GM19240 (cell line): ENCODE data around the gene CALM3.
A peak's percentile ranks its signal among the peaks of the same experiment; 100 is the strongest.
"Not testable (repeated sequence)": the region's sequence is repeated elsewhere in the genome, so short reads cannot be mapped to it uniquely, and the experiment has no call there.

ENCODE experiments used
- DNase-seq: peaks from one replicate; pipeline ENCODE4 v3.0.0; 2011; ENCODE audit warnings: low spot score; ENCODE audit not compliant: insufficient read length

The CALM3 gene

DNA sequence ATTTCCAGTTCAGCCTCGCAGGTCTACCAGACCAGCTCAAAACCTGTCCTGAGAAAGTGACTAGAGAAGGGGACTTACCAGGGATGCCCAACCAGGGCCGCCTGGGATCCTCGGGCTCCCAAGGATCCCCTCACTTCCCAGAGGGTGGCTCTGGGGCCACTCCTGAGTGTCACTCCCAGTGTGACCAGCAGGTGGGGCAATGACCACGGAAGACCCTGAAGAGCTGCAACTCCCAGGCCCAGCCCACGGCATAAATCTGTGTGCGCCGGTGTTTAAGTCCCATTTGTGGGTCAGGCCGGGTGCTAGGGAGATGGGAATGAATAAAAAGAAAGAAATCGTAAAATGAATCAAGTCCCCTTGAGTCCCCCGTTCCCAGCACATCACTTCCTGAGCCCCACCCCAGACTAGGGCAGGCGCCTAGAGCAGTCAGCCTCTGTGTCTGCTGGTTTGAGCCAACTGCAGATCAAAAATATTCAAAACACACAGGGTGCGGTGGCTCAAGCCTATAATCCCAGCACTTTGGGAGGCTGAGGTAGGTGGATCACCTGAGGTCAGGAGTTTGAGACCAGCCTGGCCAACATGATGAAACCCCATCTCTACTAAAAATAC lies 13.1 kb downstream of the CALM3 start:
- DNase-seq, result peak; percentile 64

GRCh38 chr19:46615966-46616365 lies 14.8 kb downstream of the CALM3 start:
- DNase-seq, result no peak

DNA sequence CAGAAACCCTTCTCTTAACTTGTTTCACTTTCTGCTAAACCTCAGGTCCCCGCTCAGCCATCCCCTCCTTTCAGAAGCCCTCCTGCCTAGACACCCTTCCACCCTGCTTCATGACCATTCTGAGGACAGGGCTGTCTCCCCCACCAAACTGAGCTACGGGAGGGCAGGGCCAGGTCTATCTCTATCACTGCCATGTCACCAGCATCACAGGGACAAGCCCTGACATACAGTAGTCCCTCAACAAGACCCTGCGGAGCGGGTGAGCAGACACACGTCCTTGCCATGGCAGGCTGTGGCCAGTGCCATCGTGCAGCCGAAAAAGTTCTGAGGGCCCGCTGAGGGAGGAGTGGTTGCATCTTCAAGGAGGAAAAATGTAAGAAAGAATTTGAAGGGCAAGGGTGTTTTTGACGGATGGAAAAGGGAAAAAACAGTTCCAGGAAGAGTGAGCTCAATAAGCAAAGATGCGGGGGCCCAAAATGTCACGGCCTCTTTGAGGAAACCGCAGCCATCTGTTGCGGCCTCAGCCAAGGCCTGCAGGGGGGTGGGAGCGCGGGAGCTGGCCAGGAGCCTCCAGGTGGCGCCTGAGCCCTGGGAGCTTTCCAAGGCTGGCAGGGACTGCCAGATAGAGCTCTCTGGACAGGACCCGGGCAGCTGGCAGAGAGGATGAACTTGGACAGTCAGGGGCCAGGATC lies 15.6 kb downstream of the CALM3 start:
- no peak for DNase-seq

- DNase-seq, result no peak
Observed at GRCh38 chr19:46617601-46618000, 16.5 kb downstream of the CALM3 start.

- no peak for DNase-seq
Observed at GRCh38 chr19:46618670-46619231, 17.6 kb downstream of the CALM3 start.

- no peak for DNase-seq
Observed at GRCh38 chr19:46620267-46620666, 19.1 kb downstream of the CALM3 start.

DNA sequence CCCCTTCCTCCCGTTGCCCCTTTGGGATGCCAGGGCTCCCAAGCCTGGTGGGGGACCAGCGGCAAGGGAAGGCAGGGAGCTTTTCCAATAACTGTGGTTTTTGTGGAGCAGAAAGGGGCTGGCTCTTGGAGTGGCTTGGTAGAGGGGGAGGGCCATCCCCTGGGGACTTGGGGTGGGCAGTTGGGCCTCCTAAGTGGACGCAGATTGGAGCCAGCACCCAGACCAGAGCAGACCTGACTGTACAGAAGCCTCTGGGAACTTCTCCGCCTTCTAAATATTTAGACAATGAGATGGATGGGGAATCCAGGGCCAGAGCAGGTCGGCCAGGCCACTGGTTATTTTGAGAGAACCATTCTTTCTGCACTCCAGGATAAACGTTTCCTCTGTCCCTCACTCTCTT lies 19.6 kb downstream of the CALM3 start:
- no peak for DNase-seq

DNA sequence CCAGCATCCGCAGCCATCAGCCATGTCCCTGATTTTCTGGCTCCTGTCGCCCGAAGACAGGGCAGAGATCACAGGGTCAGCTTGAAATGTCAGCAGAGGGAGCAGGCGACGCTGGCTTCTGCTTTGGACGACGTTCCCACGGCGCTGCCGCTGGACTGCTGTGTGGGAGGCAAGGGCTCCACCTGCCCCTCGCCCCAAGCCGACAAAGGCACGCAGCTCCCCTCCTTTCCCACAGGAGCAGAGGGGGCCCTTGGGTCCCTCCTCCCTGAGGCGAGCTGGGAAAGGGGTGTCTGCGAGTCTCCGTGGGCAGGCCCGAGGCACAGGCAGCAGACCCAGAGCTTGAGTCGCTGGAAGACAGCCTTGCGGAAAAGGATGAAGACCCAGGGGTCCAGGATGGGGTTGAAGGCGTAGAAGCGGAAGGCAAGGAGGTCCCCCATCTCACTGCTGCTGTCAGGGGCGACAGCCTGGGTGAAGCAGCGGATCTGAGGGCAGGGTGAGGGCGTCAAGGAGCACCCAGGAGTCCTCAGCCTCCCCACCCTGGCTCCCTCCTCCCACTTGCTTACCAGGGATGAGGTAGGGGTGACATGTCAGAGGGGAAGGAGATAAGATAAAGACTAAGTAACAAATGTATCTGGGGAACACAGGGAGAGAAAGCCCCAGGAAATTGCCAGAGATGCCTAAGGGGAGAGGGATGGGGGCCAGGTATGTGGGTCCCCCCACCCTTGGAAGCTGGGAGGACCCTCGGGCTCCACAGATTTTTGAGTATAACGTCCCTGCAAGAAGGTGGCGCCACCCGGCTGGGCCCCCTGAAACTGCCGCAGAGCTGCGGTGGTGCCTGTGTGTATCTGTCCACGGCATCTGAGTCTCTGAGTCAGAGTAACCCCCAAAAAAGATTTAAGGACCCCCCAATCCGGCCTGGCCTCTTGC lies 20.3 kb downstream of the CALM3 start:
- no peak for DNase-seq

- DNase-seq, result no peak
Observed at GRCh38 chr19:46622118-46622446, 21.0 kb downstream of the CALM3 start.

GRCh38 chr19:46623915-46624502 lies 22.9 kb downstream of the CALM3 start:
- DNase-seq, result no peak

GRCh38 chr19:46624958-46625661 lies 24.0 kb downstream of the CALM3 start, which contains the start of gene PTGIR:
PTGIR (minus strand) TSS chr19:46625089; CDS start chr19:46624225, 864 bp downstream.
- DNase-seq, result no peak

DNA sequence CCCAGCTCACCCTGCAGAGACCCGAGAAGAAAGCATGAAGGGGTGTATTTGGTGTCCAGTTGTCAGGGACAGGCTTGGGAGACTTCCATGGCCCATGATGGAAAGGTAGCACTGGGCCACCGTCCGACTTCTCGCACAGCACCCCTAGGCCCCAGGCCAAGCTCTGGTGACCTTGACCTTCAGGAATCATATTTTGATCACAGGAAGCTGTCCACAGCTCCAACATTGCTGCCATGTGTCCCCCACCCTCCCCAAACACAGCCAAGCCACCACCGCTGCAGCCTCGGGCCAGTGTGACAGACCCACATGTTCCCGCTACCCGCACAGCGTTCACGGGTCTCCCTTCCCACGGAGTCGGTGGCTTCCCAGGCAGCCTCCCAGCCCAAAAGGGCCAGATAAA lies 24.6 kb downstream of the CALM3 start:
- DNase-seq, result no peak

- DNase-seq, result no peak
Observed at GRCh38 chr19:46626446-46626845, 25.3 kb downstream of the CALM3 start.

DNA sequence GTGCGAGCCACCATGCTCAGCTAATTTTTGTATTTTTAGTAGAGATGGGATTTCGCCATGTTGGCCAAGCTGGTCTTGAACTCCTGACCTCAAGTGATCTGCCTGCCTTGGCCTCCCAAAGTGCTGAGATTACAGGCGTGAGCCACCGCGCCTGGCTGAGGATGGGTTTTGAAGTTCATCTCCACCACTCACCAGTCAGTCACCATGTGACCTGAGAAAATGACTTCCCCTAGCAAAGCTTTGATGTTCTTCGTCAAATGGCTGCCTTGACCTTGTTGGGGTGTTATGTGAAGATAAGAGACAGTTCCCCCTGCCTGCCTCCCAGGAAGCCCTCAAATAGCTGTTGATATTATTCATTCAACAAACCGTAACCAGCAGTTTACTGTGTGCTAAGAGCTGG lies 27.8 kb downstream of the CALM3 start:
- not testable (repeated sequence) for DNase-seq

DNA sequence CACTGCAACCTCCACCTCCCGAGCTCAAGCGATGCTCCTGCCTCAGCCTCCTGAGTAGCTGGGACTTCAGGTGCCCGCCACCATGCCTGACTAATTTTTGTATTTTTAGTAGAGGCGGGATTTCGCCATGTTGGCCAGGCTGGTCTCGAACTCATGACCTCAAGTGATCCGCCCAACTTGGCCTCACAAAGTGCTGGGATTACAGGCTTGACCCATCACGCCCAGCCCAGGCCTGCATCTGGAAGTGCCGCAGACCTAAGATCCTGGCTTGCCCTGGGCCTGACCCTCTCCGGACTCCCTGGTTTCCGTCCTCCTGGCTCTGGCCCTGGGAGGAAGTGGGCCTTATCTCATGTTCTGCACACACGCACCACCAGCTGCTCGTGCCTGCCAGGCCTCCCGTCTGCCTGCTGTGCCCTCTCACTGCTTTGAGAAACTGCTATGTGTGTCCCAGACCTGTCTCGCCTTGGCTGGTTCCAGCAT lies 28.5 kb downstream of the CALM3 start:
- DNase-seq, result no peak

DNA sequence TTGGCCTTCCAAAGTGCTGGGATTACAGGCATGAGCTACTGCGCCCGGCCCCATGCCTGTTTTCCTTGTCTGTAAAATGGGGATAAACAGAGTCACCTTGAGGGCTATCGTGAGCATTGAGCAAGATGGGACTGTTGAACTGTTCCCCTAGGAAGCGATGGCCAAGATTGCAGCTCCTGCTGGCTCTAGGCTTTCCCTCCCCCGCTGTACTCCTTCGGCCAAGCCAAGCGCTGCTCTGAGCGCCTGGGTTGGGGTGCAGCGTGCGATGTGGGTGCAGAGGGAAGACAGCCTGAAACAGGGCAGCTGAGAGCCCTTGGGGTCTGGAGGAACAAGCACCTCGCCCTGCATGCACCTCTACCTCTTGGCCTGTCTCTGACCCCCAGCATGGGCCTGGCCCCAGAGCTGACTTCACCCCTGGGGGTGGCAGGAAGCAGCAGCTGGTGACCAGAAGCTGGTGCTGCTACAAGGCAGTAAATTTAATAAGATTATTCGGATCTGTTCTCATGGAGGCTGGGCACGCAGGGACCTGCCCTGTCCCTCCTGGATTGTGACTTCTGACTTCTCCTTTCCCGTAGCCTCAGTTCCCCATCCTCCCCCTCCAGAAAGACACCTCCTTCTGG lies 29.6 kb downstream of the CALM3 start:
- no peak for DNase-seq

DNA sequence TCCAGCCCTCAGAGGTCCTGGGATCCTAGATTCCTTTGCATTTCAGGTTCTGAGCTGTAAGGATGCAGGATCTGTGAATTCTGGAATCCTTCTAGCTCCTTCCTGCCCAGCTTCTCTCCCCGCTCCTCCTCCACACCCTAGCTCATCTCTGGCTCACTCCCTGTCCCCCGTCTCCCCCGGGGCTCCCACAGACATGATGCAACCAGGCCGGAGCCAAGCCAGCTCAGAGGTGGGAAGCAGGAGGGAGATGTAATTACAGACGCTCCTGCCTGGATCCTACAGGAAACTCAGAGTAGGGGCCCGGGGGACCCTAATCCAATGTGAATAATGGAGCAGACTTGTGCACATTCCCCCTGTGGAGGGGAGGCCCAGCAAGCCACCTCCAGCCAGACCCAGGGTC lies 30.4 kb downstream of the CALM3 start:
- no peak for DNase-seq

DNA sequence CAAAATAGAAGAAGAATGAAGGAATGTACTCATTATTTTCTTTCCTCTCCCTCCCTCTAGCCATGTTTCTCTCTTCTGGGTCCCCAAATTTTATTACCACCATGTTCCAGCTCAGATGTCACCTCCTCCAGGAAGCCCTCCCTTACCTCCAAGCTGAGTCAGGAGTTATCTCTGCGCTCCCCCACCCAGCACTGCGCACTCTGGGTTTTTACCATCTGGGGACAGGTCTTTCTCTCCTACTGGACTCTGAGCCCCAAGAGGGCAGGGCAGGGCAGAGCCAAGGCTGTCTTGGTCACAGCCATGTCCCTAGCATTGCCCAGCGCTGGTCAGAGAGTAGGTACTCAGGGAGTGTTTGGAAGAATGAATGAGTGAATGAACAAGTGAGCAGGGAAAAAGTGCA lies 32.0 kb downstream of the CALM3 start:
- no peak for DNase-seq

DNA sequence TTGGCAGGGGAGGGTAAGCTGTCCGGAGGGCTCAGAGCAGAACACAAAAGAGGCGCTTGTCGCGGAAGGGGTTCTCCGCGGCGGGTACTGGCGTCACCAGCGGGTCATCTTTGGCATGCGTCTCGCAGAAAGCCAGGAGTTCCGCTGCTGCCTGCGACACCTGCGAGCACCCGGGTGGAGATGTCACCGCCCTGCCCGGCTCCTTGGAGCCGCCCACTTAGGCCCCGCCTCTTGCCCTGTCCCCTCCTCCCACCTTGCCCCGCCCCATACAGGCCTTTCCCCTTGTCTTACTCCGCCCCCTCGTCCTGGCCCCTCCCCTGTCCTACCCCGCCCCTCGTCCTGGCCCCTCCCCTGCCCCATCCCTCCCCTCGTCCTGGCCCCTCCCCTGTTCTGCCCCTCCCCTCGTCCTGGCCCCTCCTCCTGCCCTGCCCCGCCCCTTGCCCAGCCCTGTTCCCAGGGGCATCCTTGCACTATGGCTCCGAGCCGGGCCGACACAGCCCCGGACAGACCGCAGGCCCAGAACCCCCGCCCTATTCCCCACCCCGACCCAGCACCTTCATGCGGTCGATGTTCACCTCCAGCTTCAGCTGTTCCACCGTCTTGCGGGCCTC lies 33.0 kb downstream of the CALM3 start:
- DNase-seq, result peak; percentile 86

- no peak for DNase-seq
Observed at GRCh38 chr19:46634656-46635218, 33.6 kb downstream of the CALM3 start.
